GM20431 (cell line): ENCODE measurements around the gene ANKS1A.

Source experiments
- in situ Hi-C: fragments of 300-500 bp; cut with MseI, MboI; formaldehyde crosslinking; loops from one replicate; pipeline ENCODE4 v1.15.0; 2020; ENCODE audit warnings: low sequenced_read_pairs; ENCODE audit not compliant: unreplicated experiment

The ANKS1A gene

GRCh38 chr6:35048631-35049083 is 159.6 kb downstream of the ANKS1A start:
- in situ Hi-C loops: no loop called here

DNA sequence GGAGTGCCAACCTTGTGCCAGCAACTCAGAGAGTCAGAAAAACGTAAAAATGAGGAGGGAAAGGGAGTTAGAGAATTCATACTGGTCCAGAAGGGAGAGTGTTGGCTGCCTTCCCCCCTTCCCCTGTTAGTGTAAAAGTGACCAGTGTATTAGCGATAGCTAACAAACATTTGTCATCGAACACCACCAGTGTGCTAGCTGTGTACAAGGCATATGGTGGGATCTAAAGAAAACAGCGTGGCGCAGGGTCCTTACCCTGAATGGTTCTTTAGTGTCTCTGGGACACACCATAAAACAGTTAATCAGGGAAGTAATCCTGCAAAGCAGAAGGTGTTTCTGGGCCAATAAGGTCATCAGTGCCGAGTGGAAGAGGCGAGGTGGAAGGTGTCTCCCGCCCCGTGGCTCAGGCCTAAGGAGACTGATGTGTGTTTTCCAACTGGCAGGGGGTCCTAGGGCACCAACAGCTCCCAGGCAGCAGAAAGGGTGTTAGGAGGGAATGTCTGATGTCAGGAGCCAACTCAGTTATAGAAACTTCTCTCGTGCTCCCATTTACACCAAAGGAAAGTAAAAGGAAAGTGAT is 160.2 kb downstream of the ANKS1A start:
- in situ Hi-C loops: no loop called here

- in situ Hi-C loops: no loop called here
These were observed 161.1 kb downstream of the ANKS1A start for GRCh38 chr6:35049900-35050756.

GRCh38 chr6:35050757-35051330 is 161.8 kb downstream of the ANKS1A start:
- in situ Hi-C loops: no loop called here

DNA sequence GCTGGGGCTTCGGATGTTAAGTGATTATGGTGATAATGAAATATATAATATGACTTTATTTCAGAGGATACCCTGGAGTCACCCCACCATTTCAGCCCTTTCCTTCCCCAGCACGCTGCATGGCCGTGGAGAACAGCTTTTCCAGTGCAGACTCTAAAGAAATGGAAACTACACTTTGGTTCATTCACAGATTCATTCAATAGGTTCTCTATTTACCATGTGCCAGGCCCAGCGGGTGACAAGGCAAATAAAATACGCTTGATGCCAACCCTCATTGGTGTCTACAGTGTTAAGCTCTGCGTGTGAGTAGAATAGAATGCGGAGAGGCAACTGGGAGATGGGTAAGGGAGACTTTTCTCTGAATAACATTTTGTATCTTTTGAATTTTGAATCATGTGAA is 162.3 kb downstream of the ANKS1A start:
- in situ Hi-C loops: no loop called here

DNA sequence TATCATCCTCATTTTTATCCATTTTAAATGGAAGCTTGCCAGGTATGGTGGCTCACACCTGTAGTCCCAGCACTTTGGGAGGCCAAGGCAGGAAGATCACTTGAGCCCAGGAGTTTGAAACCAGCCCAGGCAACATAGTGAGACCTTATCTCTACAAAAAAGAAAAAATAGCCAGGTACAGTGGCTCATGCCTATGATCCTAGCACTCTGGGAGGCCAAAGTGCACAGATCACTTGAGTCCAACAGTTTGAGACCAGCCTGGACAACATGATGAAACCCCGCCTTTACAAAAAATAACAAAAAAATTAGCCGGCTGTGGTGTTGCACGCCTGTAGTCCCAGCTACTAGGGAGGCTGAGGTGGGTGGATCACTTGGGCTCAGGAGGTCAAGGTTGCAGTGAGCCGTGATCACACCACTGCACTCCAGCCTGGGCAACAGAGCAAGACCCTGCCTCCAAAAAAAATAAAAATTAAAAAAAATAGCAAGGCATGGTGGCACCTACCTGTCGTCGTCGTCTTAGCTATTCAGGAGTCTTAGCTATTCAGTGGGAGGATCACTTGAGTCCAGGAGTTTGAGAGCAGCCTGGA is 163.0 kb downstream of the ANKS1A start:
- in situ Hi-C loops: no loop called here

DNA sequence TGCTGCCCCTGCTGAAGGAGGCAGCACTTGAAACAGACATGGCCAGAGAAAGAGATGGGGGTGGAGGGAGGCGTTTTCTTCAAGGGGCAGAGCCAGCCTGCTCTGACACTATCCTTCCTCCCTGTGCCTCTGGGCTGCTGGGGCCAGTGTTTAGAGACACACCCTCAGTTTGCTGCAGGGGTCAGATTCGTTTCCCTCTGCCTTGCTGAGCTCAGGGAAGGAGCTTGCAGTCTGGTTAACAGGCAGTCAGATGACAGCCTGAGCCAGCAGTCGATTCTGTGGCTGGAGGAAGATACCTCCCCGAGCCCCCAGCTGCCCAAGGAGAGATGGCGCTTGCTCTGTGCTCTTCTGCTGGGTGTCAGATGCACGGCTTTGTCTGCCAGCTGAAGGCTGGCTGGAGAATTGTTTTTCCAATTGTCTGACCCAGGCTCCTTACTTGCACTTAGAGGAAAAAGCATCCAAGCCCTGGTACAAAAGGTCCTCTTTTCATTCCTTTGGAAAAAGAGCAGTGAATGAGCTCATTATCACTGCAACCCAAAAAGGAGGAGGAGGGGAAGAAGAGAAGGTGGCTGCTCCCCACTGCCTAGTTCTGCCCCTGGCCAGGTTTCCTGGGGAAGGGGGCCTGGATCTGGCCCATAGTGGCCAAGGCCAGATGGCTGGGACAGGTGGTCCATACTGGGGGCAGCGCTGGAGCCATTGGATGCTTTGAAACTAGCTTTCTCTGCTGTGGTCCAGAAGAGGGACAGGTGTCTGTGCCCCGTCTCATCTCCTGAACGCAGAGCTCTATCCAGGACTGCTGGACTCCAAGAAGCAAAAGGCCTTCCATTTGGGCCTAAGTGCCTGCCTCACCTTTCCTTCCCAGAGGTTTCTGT is 163.9 kb downstream of the ANKS1A start:
- in situ Hi-C loops: no loop called here

- in situ Hi-C loops: no loop called here
These were observed 164.6 kb downstream of the ANKS1A start for GRCh38 chr6:35053701-35054100.

DNA sequence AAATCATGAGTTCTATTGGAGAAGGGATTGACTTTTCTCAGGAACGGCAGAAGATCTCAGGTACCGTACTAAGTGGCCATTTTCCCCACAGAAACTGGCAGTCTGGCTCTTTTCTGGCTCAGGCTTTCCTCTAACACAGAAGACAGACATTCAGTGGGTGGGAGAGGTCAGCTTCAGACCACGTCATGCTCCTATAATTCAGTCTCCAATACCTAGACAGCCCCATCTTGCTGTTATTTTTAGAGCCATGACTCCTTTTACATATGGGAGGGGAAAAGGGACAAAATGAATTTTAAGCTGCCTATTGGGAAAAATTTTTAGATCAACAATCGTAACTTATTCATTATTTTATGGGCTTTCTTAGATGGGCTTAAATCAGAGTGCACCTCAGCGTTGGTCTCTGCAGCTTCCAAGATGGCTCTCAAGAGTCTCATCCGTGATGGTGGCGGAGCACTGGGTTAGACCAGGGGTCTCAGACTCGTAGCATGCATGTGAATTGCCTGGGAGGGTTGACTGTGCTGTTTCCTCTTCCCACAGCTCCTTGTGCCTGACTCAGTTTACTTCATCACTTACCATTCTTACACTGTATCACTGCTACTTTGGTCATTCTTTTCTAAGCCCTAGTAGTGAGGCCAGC is 165.2 kb downstream of the ANKS1A start:
- in situ Hi-C loops: no loop called here

DNA sequence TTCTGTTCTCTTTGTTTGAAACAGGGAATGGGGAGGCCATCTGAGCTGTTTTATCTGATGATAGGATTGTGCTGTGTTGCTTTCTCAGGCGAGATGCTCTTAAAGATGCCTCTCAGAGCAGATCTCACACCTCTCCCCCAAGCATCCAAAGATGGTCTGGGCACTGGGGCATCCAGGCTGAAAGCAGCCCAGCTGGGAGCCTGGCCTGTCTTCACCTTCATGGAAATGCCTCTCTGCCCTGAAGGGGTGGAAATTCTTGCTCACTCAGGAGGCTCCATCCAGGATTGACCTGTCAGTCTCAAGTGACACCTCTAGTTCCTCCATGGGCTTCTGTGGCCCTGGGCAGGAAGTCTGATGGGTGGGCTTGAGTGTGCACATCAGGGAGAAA is 165.7 kb downstream of the ANKS1A start:
- in situ Hi-C loops: no loop called here

DNA sequence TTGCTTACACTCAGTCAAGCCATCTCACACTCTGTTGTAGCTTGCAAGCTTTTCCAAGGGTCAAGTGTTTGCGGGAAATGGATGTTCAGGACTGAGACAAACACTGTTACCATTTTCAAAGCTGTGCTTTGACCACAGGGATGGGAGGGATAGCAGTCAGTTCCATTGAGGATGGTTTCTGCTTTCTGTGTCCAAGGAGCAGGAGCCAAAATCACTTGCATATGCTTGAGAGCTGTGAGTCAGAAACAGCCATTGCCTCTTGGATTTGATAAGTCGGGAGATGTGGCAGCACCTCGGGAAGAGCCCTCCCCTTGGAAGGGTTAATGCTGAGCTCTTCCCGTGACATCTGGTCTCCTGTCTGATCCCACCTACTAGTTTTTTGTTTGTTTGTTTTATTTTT is 166.8 kb downstream of the ANKS1A start:
- in situ Hi-C loops: no loop called here

- in situ Hi-C loops: no loop called here
These were observed 167.9 kb downstream of the ANKS1A start for GRCh38 chr6:35056952-35057351.

DNA sequence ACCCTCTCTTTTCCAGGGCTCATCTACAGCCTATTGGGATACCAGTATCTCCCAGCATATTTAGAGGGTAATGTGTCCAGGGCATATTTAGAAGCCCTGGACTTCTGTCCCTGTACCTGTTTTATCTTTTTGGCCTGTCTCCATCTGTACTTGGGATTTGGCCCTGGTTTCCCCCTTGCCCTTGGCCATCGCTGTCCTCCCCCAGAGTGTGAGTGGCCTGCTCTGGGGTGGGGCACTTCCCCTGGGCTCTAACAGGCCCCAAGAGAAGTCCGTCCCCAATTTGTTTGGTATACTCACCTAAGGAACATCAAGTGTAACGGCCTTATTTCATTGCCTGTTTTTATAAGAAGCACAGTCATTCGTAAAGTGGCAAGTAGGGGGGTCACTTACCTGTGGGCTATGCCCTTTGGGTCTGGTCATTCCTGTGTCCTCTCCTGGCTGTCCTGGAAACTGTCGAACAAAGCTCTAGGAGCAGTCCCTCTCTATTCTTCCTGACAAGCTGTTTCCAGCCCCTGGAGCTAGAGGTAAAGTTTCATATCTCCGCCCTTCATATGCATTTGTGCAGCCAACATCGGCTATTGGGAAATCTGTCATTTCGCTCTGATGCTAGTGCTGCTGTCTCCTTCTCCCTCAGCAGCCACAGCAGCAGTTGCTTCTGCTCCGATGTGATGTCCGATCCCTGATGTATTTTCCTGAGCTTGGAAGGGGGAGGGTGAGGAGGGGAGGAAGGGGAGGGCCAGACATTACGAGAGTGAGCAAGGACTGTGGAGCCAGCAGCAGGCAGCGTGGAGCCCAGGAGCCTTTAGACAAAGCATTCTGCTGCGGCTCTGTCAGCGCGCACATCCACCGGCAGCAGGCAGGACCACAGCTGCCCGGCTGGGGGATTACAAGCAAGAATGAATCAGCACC is 168.6 kb downstream of the ANKS1A start:
- in situ Hi-C loops: no loop called here

- in situ Hi-C loops: no loop called here
These were observed 169.3 kb downstream of the ANKS1A start for GRCh38 chr6:35058358-35058675.

GRCh38 chr6:35058865-35059522 is 169.9 kb downstream of the ANKS1A start:
- in situ Hi-C loops: no loop called here

DNA sequence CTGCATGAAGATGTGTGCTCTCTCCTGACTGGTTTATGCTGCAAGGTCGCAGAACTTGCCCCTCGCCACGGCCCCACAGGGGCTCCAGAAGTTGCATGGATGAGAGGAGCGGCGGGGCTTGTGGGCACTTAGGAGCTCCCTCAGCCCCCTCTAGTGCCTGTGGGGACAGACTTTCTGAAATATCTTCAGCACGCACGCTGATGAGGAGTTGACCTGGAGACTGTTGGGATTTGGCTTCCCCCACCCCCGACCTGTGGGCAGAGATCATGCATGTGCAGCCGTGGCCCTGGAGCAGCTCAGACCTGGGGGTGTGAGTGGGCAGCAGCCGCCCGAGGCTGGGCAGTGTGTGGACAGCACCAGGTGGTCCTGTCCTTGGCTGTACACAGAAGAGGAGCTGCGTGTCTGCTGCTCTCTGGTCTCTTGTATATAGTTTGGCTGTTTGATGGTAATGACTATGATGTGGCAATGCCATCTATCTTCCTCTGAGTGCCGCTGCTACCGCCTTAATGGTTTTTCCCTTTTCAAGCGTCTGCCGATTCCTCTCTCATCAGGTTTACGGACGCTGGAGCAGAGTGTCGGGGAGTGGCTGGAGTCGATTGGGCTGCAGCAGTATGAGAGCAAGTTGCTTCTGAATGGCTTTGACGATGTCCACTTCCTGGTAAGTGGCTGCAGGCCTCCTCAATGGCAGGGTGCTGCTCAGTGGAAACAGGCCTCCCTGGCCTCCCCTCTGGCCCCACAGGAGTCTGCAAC is 170.7 kb downstream of the ANKS1A start:
- in situ Hi-C loops: no loop called here

DNA sequence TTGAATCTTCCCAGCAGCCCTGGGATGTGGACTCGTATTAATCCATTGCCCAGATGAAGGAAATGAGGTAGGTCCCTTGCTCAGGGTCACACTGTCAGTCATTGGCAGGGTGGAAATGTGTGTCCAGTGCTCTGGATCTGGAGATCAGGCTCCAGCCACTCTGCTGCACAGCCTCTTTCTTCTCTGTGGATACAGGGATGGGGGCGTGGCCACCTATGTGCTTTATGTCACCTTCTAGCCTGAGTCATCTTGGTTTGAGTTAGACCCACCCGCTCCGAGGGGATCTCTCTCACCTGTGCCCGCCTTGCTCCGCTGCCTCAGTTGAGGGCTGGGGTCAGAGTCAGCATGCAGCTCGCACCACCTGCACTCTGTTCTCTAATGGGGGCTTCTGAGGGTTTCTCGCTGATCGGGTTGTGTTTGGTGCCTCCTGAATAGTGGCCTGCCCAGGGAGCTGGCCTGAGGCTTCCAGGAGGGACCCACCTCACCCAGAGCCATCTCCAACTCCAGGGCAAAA is 172.1 kb downstream of the ANKS1A start:
- in situ Hi-C loops: no loop called here
